ENCODE measurements around the gene LMO2. TPM values are rescaled to one million over a fixed set of nuclear protein-coding genes. Genes with fewer than 3 reads are reported as not detected.
"Not testable (repeated sequence)": the region's sequence is repeated elsewhere in the genome, so short reads cannot be mapped to it uniquely, and the experiment has no call there.

Gene LMO2
- total RNA-seq, 1 donor from 2014 or later: 10.8 TPM

DNA sequence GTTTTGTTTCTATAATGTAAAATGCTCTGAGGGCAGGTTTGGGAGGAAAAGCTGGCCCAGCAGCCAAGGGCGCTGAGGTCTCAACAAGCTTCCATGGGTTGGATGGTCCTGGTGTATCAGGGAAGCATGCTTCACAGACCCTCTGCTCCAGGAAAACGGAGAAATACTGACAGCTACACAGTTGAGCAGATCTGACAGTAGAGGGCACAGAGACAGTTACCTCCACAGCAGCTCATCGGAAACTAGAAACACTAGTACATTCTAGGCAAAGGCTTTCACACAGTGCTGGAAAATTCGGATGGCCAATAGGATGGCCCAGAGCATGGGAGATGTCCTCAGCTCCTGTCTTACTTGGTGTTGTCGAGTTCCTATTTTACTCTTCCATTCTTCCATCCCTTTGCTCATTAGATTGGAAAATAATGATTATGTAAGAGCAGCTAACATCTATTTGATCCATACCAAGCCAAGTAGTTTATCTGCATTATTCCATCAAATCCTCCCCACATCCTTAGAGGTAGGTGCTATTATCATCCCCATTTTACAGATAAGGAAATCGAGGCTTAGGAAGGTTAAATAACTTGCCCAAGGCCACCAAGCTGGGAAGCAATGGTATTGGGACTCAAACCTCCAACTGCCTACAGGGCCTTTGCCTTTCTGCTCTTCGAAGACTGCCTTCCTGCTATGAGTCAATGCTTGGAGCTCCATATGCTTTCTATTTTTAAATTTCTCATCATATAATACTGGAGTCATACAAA, 28.3 kb downstream of the LMO2 start:
- DNase-seq (ENCODE audit: low spot score): no peak

DNA sequence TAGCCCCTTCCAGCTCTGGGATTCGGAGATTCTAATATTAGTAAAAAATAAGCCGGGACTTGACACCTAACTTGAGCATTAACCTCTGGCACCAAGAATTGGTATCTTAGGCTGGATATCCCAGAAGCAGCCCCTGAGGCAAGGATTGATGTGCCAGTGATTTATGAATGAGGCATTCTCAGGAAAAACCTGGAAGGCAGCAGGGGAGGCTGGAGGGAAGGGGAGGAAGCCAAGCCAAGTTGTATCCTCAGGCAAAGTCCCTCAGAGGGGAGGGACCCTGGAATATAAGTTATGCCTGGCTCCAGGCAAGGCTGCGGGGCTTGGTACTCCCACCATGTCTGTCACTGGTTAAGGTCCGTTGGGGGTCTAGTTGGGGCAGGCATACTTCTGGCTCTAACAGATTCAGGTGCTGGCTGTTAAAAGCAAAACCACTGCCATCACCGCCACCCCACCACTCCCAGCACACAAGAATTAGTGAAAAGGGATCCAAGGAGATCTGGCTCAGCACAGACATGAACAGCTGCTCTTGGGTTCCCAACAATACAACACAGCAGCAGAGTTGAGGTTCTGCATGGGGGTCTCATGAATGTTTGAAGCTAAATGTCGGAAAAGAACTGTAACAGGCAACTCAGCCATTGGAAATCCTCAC, 29.8 kb downstream of the LMO2 start:
- DNase-seq (ENCODE audit: low spot score): no peak

DNA sequence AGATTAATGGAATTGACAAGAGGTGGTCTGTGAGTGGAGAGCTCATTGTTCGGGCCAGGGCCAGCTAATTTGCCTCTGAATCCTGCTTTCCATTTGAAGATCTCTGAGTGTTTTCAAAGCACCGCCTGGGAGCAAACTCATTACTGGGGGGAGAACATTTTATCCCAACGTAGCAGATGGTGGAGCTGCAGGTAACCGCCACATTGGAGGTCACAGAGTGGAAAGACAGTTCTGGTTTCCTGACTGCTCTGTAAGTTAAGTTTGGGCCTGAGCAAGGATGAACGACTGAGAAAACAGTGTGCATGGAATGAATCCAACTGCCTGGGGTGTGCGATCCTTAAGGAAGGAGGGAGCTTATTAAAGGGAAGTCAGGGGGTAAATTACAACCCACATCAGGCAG, 30.5 kb downstream of the LMO2 start:
- no peak for DNase-seq (ENCODE audit: low spot score)

DNA sequence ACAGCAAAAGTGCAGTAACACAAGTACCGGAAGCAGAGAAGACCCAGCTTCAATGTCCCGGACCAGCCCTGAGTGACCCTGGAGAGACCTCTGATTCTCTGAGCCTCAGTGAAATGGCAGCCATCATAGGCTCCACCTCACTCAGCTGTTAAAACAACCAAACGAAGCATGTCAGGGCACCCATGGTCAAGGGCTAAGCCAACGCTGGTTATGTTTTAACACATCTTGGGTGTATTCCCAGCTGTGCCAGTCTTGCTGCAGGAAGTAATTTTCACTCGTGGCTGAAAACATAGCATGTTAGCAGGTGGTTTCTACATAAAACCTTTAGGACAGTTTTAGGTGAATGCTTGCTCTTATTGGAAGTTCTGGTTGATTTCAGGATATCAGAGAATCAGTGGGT, 30.9 kb downstream of the LMO2 start:
- no peak for DNase-seq (ENCODE audit: low spot score)

DNA sequence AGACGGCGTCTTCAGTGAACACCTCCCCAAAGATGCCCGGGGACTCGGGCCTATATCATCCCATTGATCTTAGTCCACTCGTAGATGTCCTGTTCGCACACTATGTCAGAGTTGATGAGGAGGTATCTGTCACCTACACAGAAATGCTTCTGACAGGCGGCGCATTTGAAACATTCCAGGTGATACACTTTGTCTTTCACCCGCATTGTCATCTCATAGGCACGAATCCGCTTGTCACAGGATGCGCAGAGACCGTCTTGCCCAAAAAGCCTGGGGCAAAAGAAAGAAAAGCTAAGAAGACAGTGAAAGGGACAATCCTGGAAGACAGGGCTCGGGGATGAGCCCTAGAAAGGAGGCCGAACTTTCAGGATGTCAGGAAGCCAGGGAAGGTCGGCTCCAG, 32.6 kb downstream of the LMO2 start:
- DNase-seq (ENCODE audit: low spot score): no peak

DNA sequence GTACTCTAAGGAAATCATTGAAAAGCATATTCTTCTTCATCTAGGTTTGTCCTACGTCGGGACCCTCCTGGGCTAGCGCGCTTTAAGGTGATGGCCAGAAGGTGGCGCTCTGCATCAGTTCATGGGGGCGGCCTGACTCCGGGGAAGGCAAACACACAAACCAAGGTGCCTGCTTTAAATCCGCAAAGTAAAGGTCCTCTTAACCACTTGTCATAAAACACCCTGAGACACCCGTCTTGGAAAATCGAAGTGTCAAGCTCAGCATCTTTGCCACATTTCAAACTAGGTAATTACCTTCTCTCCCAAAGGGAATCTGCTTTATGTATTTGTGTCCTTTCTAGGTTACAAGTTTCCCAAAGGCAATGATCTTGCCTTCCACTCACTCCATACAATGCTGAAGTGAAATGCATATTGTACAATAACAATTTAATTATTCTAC, 33.9 kb downstream of the LMO2 start:
- DNase-seq (ENCODE audit: low spot score): peak; percentile 65

DNA sequence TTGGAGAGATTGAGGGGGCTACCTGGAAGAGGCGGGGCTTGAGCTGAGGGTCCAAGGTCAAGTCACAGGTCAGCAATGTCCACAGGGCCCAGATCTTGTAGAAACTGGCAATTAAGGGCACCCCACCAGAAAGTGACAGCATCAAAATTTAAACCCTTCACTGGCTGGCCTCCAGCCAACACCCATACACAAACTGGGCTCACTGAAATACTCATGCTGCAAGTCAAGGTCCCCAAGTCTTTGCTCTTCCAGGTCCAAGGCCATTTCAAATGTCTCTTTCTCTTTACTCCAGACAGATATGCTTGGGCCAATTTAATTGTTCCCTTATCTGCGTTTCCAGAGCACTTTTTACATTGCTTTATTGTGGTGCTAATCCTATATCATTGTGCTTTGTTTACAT, 36.4 kb downstream of the LMO2 start:
- DNase-seq (ENCODE audit: low spot score): no peak

DNA sequence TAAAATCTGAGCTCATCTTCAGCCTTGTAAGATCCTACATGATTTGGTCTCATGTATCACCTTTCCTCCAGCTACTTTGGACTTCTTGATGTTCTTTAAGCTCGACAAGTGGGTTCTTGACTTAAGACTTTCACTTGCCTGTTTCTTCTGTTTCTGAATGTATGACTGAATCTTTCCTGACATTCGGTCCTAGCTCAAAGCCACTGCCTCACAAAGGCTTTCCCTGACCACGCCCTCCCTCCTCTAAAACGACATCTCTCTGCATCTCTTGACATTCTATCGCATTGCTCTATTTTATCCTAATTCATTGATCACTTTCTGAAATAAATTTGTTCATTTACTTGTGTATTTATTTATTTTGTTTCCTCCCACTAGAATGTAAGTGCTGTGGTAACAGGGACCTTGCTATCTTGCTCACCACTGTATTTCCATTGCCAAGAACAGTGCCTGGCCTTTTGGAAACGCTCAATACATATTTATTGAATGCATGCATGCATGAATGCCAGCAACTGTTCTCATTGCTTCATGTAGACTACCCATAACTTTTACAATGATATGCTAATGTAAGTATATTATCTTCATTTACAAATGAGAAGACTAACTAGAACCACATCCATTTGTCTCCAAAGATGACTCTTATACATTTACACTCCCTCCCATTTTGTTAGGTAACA, 43.0 kb downstream of the LMO2 start:
- no peak for DNase-seq (ENCODE audit: low spot score)

DNA sequence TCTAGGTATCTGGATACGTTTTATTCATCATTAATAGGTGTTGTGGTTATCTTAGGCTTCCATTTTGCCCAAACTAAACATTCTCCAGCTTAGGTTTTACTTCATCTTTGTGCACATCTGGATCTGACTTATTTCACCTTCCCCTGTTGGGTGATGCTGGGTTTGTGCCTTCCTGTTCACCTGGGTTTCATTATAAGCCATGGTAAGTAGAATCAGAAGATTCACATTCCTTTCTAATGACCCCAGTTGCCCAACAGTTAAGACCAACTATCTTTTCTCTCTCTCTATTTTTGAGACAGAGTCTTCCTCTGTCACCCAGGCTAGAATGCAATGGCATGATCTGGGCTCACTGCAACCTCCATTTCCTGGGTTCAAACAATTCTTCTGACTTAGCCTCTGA, 44.6 kb downstream of the LMO2 start:
- no peak for DNase-seq (ENCODE audit: low spot score)

DNA sequence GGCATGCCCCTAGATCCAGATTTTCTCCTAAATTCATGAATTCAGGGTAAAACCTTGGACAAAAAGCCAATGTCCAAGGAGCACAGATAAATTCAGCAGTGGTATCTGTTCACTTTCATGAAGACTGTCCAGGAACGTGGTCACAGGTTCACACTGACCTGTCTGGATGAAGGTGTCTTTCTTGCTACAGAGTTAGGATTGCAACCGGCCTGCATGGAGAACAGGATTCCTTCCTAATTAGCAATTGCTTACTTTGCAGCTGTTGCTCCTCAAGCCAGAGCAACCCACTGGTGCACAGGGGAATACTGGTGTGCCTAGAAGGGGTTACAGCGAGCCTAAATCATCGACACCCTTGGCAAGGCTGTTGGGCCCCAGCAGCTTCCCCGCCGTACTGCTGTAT, 47.6 kb downstream of the LMO2 start:
- no peak for DNase-seq (ENCODE audit: low spot score)

DNA sequence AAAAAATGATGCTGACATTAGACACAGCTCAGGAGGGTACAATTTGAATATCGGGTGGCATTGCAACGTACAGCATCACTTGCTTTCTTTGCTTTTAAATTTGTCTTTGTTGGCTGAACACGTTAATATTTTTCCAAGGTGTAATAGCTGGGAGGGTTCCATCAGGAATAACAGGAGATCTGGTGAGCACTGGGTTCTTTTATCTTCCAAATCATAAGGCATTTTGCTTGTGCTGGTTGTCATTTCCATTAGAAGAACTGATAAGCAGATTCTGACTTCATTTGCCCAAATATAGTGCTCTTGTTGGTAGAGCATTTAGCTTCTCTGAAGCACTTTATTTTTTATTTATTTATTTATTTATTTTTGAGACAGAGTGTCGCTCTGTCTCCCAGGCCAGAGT, 48.9 kb downstream of the LMO2 start:
- DNase-seq (ENCODE audit: low spot score): no peak

DNA sequence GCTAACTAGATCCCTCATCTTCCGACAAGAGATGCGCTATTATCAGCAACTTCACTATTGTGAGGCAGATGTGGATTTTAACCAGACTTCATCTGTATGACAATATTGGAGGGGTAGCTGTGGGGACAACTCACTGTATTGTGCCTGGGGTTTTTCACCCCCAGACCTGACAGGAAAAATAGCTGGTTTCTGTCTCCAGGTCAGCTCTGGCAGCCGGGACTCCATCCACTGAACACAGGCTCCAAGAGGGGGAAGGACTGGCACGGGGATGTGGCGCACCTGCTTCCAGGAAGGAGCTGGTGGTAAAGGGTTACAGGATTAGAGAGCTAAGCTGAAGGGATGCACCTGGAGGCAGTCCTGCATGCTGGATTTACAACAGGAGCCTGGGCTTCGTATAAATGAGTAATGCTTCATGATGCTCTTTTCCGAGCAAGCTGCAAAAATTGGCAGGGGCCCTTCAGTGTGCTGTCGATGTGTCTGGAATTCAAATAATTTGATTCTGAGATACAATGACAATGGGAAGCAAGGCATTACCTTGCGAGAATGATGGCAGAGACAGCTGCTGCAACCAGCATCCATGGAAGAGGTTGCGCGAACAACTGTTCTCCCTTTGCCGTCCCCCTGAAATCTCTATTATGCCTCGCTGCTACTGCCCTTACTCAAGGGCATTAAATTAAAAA, 49.5 kb downstream of the LMO2 start:
- no peak for DNase-seq (ENCODE audit: low spot score)

DNA sequence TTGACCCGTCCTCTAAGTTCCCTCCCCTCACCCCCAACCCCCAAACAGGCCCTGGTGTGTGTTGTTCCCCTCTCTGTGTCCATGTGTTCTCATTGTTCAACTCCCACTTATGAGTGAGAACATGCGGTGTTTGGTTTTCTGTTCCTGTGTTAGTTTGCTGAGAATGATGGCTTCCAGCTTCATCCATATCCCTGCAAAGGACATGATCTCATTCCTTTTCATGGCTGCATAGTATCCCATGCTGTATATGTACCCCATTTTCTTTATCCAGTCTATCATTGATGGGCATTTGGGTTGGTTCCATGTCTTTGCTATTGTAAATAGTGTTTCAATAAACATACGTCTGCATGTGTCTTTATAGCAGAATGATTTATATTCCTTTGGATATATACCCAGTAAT, 53.6 kb downstream of the LMO2 start:
- not testable (repeated sequence) for DNase-seq (ENCODE audit: low spot score)

DNA sequence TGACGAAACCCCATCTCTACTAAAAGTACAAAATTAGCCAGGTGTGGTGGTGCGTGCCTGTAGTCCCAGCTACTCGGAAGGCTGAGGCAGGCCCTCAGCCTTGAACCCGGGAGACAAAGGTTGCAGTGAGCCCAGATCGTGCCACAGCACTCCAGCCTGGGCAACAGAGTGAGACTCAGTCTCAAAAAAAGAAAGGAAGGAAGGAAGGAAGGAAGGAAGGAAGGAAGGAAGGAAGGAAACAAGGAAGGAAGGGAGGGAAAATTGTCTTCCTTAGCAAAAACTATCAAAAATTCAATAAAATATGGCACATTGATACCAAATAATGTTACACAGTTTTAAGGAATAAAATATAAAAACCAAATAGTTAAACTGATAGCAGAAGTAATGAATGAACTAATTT, 54.5 kb downstream of the LMO2 start:
- not testable (repeated sequence) for DNase-seq (ENCODE audit: low spot score)

DNA sequence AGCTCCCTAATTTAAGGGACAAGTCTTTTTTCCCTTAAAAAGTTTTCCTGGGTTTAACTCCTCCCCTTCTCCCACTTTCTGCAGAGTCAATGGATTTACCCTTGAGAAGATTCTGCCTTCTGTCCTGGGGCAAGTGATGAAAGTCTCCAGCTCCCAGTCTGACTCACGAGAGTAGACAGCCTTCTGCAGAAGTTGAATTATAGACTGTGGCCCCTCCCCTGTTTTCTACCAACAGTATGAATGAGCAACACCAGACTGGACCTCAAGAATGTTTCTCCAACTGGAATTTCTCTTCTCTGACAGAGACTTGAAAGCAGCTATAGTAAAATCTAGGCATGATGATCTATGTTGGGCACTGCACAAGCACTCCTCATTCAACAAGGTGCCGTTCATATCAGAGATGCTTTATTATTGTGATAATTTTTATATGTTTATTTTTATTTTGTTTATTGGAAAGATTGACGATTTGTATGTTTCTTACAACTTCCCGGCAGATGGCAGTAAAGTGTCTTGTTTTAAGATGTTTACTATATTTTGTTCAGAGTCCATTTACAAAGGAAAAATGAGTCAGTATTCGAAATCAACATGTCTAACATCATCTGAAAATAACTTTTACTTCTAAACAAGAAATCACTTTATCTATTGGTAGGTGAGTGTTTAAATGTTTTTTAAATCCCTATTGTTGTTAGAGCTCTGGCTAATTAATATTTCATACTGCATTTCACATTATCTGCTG, 56.6 kb downstream of the LMO2 start:
- DNase-seq (ENCODE audit: low spot score): peak; percentile 85

DNA sequence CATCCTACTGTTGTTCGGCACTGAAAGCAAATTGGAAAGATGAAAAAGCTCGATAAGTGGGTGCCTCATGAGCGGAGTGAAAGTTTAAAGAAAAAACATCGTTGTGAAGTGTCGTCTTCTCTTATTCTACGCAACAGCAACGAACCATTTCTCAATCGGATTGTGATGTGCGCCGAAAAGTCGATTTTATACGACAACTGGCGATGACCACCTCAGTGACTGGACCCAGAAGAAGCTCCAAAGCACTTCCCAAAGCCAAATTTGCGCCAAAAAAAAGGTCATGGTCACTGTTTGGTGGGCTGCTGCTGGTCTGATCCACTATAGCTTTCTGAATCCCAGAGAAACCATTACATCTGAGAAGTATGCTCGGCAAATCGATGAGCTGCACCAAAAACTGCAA, 59.2 kb downstream of the LMO2 start:
- no peak for DNase-seq (ENCODE audit: low spot score)

DNA sequence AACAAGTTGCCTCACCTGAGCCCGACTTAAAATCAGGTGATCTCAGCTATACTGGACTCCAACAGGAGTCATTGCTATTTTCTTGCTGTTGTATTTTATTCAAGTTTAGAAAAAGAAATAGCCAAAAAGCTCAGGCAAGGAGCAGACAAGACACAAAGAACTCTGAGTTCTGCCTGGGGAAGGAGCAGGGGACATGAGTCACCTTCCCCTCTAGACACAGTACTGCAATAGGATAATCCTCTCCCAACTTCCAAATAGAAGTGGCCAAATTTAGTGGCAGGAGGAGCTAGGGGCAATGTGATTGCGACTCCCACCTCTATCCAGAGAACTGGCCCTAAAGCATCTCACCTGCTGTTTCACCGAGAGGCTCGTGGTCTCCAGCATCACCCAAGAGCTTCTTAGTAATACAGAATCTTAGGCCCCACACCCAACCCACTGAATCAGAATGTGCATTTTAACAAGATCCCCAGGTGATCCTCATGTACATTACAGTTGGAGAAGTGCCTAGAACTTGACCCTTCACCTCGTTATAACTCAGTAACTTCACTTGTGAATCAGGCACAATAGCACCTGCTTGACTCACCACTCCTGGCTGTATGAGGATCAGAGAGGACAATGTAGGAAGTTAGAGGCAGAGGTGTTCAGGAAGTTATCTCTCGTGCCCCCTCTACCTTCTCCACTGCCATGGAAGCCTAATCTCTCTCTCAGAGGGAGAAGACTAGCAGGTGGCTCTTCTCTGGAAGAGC, 60.8 kb downstream of the LMO2 start:
- no peak for DNase-seq (ENCODE audit: low spot score)

DNA sequence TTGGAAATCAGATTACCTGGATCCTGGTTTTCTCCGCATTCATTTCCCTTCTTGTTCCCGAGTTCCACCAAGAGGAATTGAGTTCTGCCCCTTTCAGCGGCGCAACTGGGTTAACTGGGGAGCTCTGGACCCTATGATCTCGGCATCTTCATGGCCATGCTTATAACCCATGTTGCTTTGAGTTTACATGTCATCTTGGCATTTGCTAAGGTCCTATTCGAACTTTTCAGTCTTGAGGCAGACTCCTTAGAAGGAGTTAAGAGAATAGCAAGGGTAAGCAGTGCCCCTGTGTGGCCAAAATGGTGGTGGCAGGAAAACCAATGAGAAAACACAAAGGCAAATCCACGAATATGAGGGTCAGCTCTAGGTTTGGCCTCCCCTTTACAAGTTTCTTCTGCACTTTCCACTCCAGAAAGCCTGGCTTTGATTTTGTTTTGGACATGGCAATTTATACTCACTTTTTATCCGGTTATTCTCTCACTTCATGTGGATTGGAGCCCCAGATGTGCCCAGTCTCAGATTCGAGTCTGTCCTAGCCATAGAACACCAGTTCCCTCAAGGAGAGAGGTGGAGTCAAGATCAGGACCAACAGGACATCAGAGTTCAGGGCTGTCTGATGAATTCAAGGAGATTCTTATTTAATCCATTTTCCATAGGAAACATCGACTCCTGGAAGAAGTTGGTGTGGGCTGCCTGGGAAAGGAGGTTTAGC, 62.3 kb downstream of the LMO2 start:
- DNase-seq (ENCODE audit: low spot score): peak; percentile 79

DNA sequence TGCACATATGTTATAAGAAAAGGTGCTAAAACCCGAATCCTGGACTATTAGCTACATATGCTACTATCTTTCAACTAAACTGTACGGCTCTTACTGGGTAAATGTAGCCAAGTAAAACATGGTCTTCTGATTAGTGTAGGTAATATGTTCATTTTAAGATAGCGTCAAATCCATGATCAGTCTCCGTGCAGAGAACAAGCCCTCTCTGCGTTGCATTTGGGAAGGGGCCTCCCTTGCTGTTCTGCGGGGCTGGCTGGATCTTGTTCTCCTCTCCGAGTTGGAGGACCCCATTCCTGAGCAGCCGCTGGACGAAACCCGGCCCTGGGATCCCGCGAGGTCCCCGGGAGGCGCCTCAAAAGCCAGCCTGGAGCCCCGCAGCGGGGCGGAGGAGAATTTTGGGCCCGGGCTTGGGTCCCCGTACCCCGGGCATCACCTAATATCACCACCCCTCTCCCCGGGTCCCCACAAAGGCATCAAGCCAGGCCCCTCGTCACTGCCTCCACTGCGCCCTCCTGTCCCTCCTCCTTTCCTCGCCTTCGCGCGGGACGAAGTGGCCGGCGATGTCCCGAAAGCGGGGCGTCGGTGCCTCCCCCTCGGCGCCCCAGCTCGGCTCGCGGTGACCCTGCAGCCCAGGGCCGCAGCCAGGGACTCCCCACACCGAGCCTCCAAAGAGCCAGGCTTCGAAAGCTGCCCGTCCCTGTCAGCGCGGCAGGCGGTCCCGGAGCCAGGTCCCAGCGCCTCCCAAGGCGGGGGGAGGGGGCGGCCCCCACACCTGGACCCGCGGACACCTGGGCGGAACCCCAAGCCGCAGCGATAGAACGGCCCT, 63.1 kb downstream of the LMO2 start:
- no peak for DNase-seq (ENCODE audit: low spot score)
